ENCODE measurements around the gene SCGB1A1.

The SCGB1A1 gene

GRCh38 chr11:62462508-62462892 lies 43.7 kb downstream of the SCGB1A1 start:
- no peak for DNase-seq
- no peaks in the 10 kb centered on the region for H3K9me3 ChIP-seq (ENCODE audit: severe bottlenecking)
- TF ChIP-seq CTCF (IDR thresholded peaks at IDR 0.05; ENCODE audit: low read depth, low read length): no peak
- H3K27ac ChIP-seq: no peak overlapping the region
- no peaks in the 10 kb centered on the region for H3K36me3 ChIP-seq
- no peaks in the 10 kb centered on the region for H3K27me3 ChIP-seq (ENCODE audit: insufficient read depth, low read depth, severe bottlenecking)
- no peak overlapping the region for H3K4me3 ChIP-seq (ENCODE audit: low read depth, low read length)

- TF ChIP-seq CTCF (IDR thresholded peaks at IDR 0.05; ENCODE audit: low read depth, low read length): no peak
- no peaks in the 10 kb centered on the region for H3K9me3 ChIP-seq (ENCODE audit: severe bottlenecking)
- no peak for DNase-seq
- H3K27me3 ChIP-seq (ENCODE audit: insufficient read depth, low read depth, severe bottlenecking): no peaks in the 10 kb centered on the region
- H3K4me3 ChIP-seq (ENCODE audit: low read depth, low read length): no peak overlapping the region
- no peak overlapping the region for H3K27ac ChIP-seq
- no peaks in the 10 kb centered on the region for H3K36me3 ChIP-seq
Measured at GRCh38 chr11:62463121-62463542, 44.3 kb downstream of the SCGB1A1 start.

GRCh38 chr11:62464655-62465054 lies 45.8 kb downstream of the SCGB1A1 start:
- H3K36me3 ChIP-seq: no peaks in the 10 kb centered on the region
- no peak for DNase-seq

GRCh38 chr11:62466444-62466843 lies 47.6 kb downstream of the SCGB1A1 start:
- TF ChIP-seq CTCF (IDR thresholded peaks at IDR 0.05; ENCODE audit: low read depth, low read length): no peak
- no peak for DNase-seq
- Histone ChIP-seq H3K4me3 (ENCODE audit: low read depth, low read length) (no peak overlapping the region), H3K36me3 (no peaks in the 10 kb centered on the region), H3K27ac (no peak overlapping the region), H3K9me3 (ENCODE audit: severe bottlenecking) (no peaks in the 10 kb centered on the region), H3K27me3 (ENCODE audit: insufficient read depth, low read depth, severe bottlenecking) (no peaks in the 10 kb centered on the region)

More at GRCh38 chr11:62464655-62465054, 45.8 kb downstream of the SCGB1A1 start:
- no peak overlapping the region for H3K27ac ChIP-seq
- no peak overlapping the region for H3K4me3 ChIP-seq (ENCODE audit: low read depth, low read length)
- no peak for TF ChIP-seq CTCF (IDR thresholded peaks at IDR 0.05; ENCODE audit: low read depth, low read length)
- H3K27me3 ChIP-seq (ENCODE audit: insufficient read depth, low read depth, severe bottlenecking): no peaks in the 10 kb centered on the region
- no peaks in the 10 kb centered on the region for H3K9me3 ChIP-seq (ENCODE audit: severe bottlenecking)

GRCh38 chr11:62468577-62468976 lies 49.7 kb downstream of the SCGB1A1 start:
- H3K36me3 ChIP-seq: no peaks in the 10 kb centered on the region
- no peak overlapping the region for H3K27ac ChIP-seq
- TF ChIP-seq CTCF (IDR thresholded peaks at IDR 0.05; ENCODE audit: low read depth, low read length): no peak
- H3K4me3 ChIP-seq (ENCODE audit: low read depth, low read length): no peak overlapping the region
- DNase-seq: no peak
- no peaks in the 10 kb centered on the region for H3K9me3 ChIP-seq (ENCODE audit: severe bottlenecking)
- H3K27me3 ChIP-seq (ENCODE audit: insufficient read depth, low read depth, severe bottlenecking): no peaks in the 10 kb centered on the region

- Histone ChIP-seq H3K4me3 (ENCODE audit: low read depth, low read length) (no peak overlapping the region), H3K9me3 (ENCODE audit: severe bottlenecking) (no peaks in the 10 kb centered on the region), H3K27ac (no peak overlapping the region), H3K36me3 (no peaks in the 10 kb centered on the region), H3K27me3 (ENCODE audit: insufficient read depth, low read depth, severe bottlenecking) (no peaks in the 10 kb centered on the region)
- no peak for TF ChIP-seq CTCF (IDR thresholded peaks at IDR 0.05; ENCODE audit: low read depth, low read length)
- no peak for DNase-seq
Measured at GRCh38 chr11:62471603-62472002, 52.8 kb downstream of the SCGB1A1 start.

All from WERI-Rb-1 (cell line).